ENCODE data around the gene C1QTNF5.

- TF ChIP-seq CTCF (IDR thresholded peaks at IDR 0.05; ENCODE audit: low read depth, low read length, missing input control) (no peak), REST (IDR thresholded peaks at IDR 0.05) (no peak), RAD21 (IDR thresholded peaks at IDR 0.05) (no peak), YY1 (IDR thresholded peaks at IDR 0.05) (no peak), ATF3 (IDR thresholded peaks at IDR 0.05) (no peak), SP1 (IDR thresholded peaks at IDR 0.05) (no peak), MAX (IDR thresholded peaks at IDR 0.05) (no peak), ZBTB33 (IDR thresholded peaks at IDR 0.05) (no peak), FOXA1 (IDR thresholded peaks at IDR 0.05) (no peak)
Observed at GRCh38 chr11:119377112-119377901, 36.6 kb upstream of the C1QTNF5 start.
